IMR-90 (cell line): ENCODE measurements around the gene IRF2.

Experiments
- CEBPB ChIP-seq: IDR thresholded peaks from 2 replicates; pipeline ENCODE4 v1.6.1; 2012; ENCODE audit warnings: low read depth, low read length, improper control_type of control experiment
- CTCF ChIP-seq: conservative IDR thresholded peaks from 2 replicates; pipeline ENCODE4 v1.5.1; 2012; ENCODE audit warnings: mild to moderate bottlenecking, low read depth, low read length, improper control_type of control experiment
- FOS ChIP-seq: fragments of 150-350 bp; IDR thresholded peaks from 2 replicates; pipeline ENCODE4 v1.6.1; 2016; ENCODE audit warnings: low read depth, low read length
- MAZ ChIP-seq: IDR thresholded peaks from 2 replicates; pipeline ENCODE4 v1.6.1; 2012; ENCODE audit warnings: low read depth, mild to moderate bottlenecking, low read length, improper control_type of control experiment, moderate library complexity, borderline replicate concordance
- MXI1 ChIP-seq: IDR thresholded peaks from 2 replicates; pipeline ENCODE4 v1.6.1; 2012; ENCODE audit warnings: low read depth, mild to moderate bottlenecking, low read length, moderate library complexity, borderline replicate concordance
- POLR2A ChIP-seq: IDR thresholded peaks from 2 replicates; pipeline ENCODE4 v1.6.1; 2012; ENCODE audit warnings: mild to moderate bottlenecking, low read depth, low read length
- RFX5 ChIP-seq: IDR thresholded peaks from 2 replicates; pipeline ENCODE4 v1.8.0; 2012; ENCODE audit warnings: low read depth, mild to moderate bottlenecking, low read length, moderate library complexity
- USF2 ChIP-seq: fragments of 150-350 bp; IDR thresholded peaks from 2 replicates; pipeline ENCODE4 v1.6.1; 2017; ENCODE audit warnings: mild to moderate bottlenecking, antibody characterized with exemption, low read length, low read depth

- no peak for TF ChIP-seq FOS
- TF ChIP-seq POLR2A = no peak
- TF ChIP-seq CTCF = no peak
- TF ChIP-seq MAZ = no peak
- TF ChIP-seq MXI1 = no peak
- no peak for TF ChIP-seq CEBPB
- TF ChIP-seq USF2 = no peak
- TF ChIP-seq RFX5 = no peak
These were observed 28.2 kb downstream of the IRF2 start for GRCh38 chr4:184446132-184446658.
